ENCODE measurements around the gene APLN.

DNA sequence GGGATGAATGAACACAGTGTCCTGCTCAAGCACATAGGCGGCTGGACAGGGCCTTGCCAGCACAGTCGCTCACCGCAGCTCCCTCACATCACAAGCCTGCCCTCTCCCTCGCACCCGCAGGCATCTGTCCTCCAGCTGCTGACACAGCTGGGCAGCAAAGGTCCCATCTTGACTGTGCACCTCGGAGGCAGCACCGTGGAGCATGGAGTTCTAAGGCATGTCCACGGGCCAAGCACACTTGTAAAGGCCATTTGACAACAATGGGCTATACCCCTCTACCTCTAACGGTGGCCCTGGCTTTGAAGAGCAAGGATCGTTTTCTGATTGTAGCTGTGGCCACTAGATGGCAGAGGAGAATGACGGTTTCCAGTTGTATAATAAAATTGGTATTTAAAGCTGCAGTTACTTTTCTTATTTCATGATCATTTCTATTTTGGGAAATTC is 53.8 kb downstream of the APLN start:
- TF ChIP-seq, protein P1, sequence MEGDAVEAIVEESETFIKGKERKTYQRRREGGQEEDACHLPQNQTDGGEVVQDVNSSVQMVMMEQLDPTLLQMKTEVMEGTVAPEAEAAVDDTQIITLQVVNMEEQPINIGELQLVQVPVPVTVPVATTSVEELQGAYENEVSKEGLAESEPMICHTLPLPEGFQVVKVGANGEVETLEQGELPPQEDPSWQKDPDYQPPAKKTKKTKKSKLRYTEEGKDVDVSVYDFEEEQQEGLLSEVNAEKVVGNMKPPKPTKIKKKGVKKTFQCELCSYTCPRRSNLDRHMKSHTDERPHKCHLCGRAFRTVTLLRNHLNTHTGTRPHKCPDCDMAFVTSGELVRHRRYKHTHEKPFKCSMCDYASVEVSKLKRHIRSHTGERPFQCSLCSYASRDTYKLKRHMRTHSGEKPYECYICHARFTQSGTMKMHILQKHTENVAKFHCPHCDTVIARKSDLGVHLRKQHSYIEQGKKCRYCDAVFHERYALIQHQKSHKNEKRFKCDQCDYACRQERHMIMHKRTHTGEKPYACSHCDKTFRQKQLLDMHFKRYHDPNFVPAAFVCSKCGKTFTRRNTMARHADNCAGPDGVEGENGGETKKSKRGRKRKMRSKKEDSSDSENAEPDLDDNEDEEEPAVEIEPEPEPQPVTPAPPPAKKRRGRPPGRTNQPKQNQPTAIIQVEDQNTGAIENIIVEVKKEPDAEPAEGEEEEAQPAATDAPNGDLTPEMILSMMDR (IDR thresholded peaks at IDR 0.05) = peak in 1 of 2 donors; percentile 41
- no peak for TF ChIP-seq POLR2AphosphoS5 (IDR thresholded peaks at IDR 0.05)
